ENCODE measurements around the gene CELF4. TPM values are rescaled to one million over a fixed set of nuclear protein-coding genes. Genes with fewer than 3 reads are reported as not detected.

The CELF4 gene
- polyA plus RNA-seq, 1 experiment: not detected

DNA sequence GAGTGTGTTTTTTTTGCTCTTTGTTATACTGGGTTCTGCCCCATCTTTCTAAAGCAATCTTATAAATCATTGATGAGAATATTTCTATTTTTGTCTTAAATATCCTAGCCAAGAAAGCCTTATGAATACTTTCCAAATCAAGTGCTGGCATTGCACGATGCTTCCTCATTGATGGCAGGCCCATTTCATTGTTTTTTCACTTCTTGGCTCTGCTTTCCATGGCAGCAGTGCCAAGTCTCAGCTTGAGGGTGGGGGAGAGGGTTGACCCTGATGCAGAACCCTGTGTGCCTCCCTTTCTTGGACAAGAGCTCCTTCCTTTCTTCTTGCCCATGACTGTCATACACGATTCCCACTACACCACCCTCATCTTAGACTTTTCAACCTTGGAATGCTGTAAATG lies 16.7 kb upstream of the CELF4 start:
- TF ChIP-seq, protein P1, sequence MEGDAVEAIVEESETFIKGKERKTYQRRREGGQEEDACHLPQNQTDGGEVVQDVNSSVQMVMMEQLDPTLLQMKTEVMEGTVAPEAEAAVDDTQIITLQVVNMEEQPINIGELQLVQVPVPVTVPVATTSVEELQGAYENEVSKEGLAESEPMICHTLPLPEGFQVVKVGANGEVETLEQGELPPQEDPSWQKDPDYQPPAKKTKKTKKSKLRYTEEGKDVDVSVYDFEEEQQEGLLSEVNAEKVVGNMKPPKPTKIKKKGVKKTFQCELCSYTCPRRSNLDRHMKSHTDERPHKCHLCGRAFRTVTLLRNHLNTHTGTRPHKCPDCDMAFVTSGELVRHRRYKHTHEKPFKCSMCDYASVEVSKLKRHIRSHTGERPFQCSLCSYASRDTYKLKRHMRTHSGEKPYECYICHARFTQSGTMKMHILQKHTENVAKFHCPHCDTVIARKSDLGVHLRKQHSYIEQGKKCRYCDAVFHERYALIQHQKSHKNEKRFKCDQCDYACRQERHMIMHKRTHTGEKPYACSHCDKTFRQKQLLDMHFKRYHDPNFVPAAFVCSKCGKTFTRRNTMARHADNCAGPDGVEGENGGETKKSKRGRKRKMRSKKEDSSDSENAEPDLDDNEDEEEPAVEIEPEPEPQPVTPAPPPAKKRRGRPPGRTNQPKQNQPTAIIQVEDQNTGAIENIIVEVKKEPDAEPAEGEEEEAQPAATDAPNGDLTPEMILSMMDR (IDR thresholded peaks at IDR 0.05; ENCODE audit: low read depth, low read length): no peak
- Histone ChIP-seq H3K27ac (ENCODE audit: low read depth, low read length) (no peak overlapping the region), H3K9me3 (ENCODE audit: control insufficient read depth, insufficient read depth, low read length) (no peaks in the 10 kb centered on the region), H3K27me3 (ENCODE audit: control insufficient read depth, insufficient read depth, low read length) (no peaks in the 10 kb centered on the region), H3K4me3 (ENCODE audit: low read depth, low read length) (no peak overlapping the region)
- ChIA-PET CTCF (no interaction called here), POLR2A (no interaction called here)
- DNase-seq (ENCODE audit: low read depth, low spot score): no peak

DNA sequence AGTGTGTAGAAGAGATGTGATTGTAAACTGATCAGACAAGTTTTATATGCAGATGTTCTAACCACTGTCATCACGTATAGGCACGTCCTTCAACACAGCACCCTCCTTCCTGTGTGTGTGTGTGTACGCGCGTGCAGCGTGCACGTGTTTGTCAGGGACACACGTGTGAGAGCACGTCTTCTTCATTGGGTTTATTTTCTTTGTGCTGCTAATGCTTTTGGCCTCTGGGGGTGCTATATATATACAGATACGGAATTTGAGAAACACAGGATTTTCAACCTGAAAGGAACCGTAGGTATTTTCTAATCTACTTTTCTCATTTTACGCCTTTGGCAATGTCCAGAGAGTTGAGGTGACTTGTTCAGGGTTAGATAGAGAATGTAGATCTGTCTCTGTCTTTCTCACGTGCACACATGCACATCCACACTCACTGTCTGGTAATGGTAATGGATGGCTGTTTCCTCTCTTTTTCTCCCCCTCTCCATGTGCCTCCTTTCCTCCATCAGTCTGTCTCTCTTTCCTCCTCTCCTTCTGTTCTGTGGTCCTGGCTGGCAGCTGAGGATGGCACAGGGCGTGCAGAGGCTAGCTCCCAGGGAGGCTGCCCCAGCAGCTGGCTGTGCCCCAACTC lies 13.4 kb upstream of the CELF4 start:
- Histone ChIP-seq H3K4me3 (ENCODE audit: low read depth, low read length) (no peak overlapping the region), H3K9me3 (ENCODE audit: control insufficient read depth, insufficient read depth, low read length) (no peaks in the 10 kb centered on the region), H3K27me3 (ENCODE audit: control insufficient read depth, insufficient read depth, low read length) (no peaks in the 10 kb centered on the region), H3K27ac (ENCODE audit: low read depth, low read length) (no peak overlapping the region)
- CTCF ChIA-PET: no interaction called here
- POLR2A ChIA-PET: no interaction called here
- no peak for DNase-seq (ENCODE audit: low read depth, low spot score)
- TF ChIP-seq, protein P1 (IDR thresholded peaks at IDR 0.05; ENCODE audit: low read depth, low read length): peak; percentile 44

DNA sequence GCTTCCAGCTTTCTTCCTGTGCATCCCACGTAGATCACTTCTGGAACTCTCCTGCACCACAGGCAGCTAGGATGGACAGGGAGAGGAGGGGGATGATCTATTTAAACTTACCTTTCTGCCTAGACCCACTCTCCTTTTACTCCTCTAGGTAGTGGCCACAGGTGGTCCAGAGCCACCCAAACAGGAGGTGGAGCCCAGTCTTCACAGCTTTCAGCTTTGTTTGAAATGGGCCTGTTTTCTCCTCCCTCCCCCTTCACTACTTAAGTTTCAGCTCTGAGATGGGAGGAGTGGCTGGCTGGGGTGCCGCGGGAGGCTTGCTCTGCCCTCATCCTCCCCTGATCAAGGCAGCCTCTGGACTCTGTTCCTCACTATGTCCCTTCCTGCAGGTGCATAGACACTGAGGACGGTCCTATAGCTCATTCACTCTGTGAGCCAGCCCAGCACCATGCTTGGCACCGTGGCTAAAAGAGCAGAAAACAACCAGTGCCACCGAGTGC lies 12.6 kb upstream of the CELF4 start:
- POLR2A ChIA-PET: no interaction called here
- Histone ChIP-seq H3K4me3 (ENCODE audit: low read depth, low read length) (no peak overlapping the region), H3K27me3 (ENCODE audit: control insufficient read depth, insufficient read depth, low read length) (no peaks in the 10 kb centered on the region), H3K9me3 (ENCODE audit: control insufficient read depth, insufficient read depth, low read length) (no peaks in the 10 kb centered on the region), H3K27ac (ENCODE audit: low read depth, low read length) (no peak overlapping the region)
- CTCF ChIA-PET: no interaction called here
- DNase-seq (ENCODE audit: low read depth, low spot score): no peak
- TF ChIP-seq, protein P1 (IDR thresholded peaks at IDR 0.05; ENCODE audit: low read depth, low read length): no peak

DNA sequence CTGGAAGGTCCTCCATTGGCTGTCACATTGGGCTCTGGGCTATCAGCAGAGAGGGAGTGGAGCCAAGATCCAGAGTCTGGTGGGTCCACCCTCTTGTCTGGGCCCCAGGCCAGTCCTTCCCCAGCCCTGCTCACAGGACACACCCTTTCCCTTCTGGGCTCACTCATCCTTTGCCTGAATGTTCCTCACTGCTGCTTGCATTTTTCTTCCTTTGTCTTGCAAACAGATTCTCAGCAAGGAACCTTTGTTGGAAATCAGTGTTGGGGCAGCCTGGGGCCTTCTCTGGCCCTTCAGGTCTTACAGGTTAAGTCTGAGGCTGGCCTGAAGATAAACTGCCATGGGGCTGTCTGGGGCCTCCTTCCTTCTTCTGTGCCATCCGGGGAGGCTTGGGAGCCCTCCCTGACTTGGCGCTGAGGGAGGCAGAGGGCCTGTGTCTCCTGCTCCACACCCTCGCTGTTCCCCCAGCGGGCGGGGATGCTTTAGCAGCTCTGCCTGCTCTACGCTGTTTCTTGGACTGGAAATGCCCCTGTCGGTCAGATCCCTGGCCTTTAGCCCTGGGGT lies 11.5 kb upstream of the CELF4 start:
- Histone ChIP-seq H3K9me3 (ENCODE audit: control insufficient read depth, insufficient read depth, low read length) (no peaks in the 10 kb centered on the region), H3K4me3 (ENCODE audit: low read depth, low read length) (no peak overlapping the region), H3K27ac (ENCODE audit: low read depth, low read length) (no peak overlapping the region), H3K27me3 (ENCODE audit: control insufficient read depth, insufficient read depth, low read length) (no peaks in the 10 kb centered on the region)
- TF ChIP-seq, protein P1 (IDR thresholded peaks at IDR 0.05; ENCODE audit: low read depth, low read length): no peak
- ChIA-PET CTCF (no interaction called here), POLR2A (no interaction called here)
- no peak for DNase-seq (ENCODE audit: low read depth, low spot score)

DNA sequence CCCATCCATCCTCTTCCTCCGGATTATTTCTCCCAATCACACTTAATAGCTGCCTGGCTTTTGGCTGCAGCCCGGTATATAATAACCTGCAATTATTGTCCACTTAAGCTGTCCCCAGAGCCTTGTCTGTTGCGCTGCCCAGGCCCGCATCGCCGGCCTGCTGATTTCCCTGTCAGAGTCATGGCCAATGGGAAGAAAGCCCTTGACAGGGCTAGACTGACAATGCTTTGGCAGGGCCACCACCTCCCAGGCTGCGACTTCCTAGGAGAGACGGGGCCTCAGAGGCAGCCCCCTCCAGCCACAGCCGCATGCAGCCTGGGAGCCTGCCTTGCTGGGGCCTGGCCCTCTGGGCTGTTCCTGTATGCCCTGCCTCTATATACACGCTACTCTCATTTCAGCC lies 10.0 kb upstream of the CELF4 start:
- H3K4me3 ChIP-seq (ENCODE audit: low read depth, low read length): no peak overlapping the region
- DNase-seq (ENCODE audit: low read depth, low spot score): no peak
- H3K9me3 ChIP-seq (ENCODE audit: control insufficient read depth, insufficient read depth, low read length): no peaks in the 10 kb centered on the region
- TF ChIP-seq, protein P1 (IDR thresholded peaks at IDR 0.05; ENCODE audit: low read depth, low read length): no peak
- H3K27ac ChIP-seq (ENCODE audit: low read depth, low read length): no peak overlapping the region
- POLR2A ChIA-PET: interaction anchor here (0.6 kb wide), 1 partner anchor 591 kb away, joined by 6 read pairs; no protein-coding TSS in a partner anchor
- H3K27me3 ChIP-seq (ENCODE audit: control insufficient read depth, insufficient read depth, low read length): no peaks in the 10 kb centered on the region
- CTCF ChIA-PET: no interaction called here

Measured in AG04450 (cell line).